Esophagus squamous epithelium (tissue), 4 donors: ENCODE data around the gene ERAL1.
"Not testable (repeated sequence)": the region's sequence is repeated elsewhere in the genome, so short reads cannot be mapped to it uniquely, and the experiment has no call there.

Experiments used
- POLR2A ChIP-seq, 4 donors: fragments of 450-650 bp; IDR thresholded peaks; one replicate each; pipeline ENCODE4 v1.6.1; 2017; ENCODE audit warnings: antibody characterized with exemption in 4 of 4, mild to moderate bottlenecking in 4 of 4, moderate library complexity in 3 of 4
- TF ChIP-seq, protein P1 (sequence below), 6 experiments: fragments of 450-650 bp in 4 of 6; fragments of 200-600 bp in 2 of 6; sonication (generic) in 2 of 6; IDR thresholded peaks; one replicate each; pipeline ENCODE4 v1.5.1; 2016 to 2019; ENCODE audit warnings: antibody characterized with exemption in 6 of 6, mild to moderate bottlenecking in 4 of 6, moderate library complexity in 4 of 6

DNA sequence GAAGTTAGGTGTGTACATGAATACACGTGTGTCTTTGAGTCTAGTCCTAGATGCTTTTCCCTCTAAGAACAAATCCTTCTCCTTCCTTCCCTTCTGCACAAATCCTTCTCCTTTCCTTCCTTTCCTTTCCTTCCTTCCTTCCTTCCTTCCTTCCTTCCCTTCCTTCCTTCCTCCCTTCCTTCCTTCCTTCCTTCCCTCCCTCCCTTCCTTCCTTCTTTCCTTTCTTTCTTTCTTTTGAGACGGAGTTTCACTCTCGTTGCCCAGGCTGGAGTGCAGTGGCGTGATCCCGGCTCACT, 48.7 kb downstream of the ERAL1 start:
- TF ChIP-seq, protein P1, sequence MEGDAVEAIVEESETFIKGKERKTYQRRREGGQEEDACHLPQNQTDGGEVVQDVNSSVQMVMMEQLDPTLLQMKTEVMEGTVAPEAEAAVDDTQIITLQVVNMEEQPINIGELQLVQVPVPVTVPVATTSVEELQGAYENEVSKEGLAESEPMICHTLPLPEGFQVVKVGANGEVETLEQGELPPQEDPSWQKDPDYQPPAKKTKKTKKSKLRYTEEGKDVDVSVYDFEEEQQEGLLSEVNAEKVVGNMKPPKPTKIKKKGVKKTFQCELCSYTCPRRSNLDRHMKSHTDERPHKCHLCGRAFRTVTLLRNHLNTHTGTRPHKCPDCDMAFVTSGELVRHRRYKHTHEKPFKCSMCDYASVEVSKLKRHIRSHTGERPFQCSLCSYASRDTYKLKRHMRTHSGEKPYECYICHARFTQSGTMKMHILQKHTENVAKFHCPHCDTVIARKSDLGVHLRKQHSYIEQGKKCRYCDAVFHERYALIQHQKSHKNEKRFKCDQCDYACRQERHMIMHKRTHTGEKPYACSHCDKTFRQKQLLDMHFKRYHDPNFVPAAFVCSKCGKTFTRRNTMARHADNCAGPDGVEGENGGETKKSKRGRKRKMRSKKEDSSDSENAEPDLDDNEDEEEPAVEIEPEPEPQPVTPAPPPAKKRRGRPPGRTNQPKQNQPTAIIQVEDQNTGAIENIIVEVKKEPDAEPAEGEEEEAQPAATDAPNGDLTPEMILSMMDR (IDR thresholded peaks at IDR 0.05): not testable (repeated sequence)
- not testable (repeated sequence) for TF ChIP-seq POLR2A (IDR thresholded peaks at IDR 0.05)
